ENCODE data around the gene RPL36A.

The RPL36A gene

GRCh38 chrX:101442085-101442484 is 51.3 kb downstream of the RPL36A start:
- DNase-seq (ENCODE audit: low spot score) = no peak
